ENCODE results near the gene SCML1. TPM values are rescaled to one million over a fixed set of nuclear protein-coding genes. Genes with fewer than 3 reads are reported as not detected.
"Not testable (repeated sequence)": the region's sequence is repeated elsewhere in the genome, so short reads cannot be mapped to it uniquely, and the experiment has no call there.

The SCML1 gene
- total RNA-seq, 1 experiment from 2014 or later, result 26.4 TPM

DNA sequence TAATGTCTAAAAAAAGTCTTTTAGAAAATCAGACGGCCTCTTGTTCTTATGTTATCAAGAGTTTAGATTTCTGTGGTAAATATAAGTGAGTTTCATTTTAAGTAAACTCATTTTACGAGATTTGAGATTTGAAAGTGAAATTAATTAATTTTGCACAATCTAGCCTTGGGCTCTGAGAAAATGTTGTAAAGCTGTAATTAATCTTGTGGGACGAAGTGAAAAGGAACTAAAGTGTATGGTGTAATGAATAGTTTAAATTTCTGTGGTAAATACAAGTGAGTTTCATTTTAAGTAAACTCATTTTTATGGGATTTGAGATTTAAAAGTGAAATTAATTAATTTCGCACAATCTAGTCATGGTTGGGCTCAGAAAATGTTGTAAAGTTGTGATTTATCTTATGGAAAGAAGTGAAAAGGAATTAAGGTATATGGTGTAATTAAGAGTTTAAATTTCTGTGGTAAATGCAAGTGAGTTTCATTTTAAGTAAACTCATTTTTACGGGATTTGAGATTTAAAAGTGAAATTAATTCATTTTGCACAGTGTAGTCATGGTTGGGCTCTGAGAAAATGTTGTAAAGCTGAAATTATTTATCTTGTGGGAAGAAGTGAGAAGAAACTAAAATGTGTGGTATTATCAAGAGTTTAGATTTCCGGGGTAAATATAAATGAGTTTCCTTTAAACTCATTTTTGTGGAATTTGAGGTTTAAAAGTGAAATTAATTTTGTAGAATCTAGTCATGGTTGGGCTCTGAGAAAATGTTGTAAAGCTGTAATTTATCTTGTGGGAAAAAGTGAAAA is 1.6 kb downstream of the SCML1 start:
- peak; percentile 4 for DNase-seq (ENCODE audit: low spot score)

DNA sequence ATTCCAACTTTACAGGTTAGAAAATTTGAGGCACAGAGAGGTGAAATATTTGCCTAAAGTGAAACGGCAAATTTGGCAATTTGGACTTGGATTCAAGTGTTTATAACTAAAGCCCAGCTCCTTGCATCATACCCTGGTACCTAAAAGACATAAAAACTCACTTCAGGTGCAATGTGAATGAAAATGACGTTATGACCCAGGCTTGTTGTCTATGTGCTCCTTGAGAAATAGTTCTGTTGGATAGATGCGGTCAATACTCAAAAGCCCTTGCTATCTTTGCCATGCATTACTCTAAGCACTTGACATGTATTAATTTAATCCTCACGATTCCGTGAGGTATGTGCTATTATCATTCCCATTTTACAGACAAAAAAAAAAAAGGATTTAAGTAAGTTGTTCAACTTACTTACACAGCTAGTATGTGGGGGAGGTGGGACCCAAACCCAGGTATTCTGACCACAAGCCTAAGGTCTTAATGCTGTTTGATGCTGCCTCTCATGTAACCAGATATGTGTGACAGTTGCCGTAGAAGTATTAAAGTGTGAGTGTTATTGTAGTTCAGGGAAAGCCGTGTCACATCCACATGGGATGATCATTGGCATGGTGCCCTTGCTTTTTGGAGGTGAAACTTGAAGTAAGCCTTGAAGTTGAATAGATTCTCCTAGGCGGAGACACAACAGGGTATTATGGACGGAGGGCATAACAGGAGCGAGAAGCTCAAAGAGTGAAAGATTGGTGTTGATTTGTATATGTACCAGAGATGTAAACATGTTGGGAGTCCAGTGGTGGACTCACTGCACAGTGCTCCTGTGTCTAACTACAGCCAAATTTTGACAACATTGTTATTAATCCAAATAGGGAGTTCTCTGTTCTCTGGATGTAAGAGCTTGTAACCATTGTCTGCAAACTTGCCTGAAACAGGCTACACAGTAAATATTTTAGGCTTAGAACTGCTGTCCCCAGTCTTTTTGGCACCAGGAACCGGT is 3.1 kb downstream of the SCML1 start:
- no peak for DNase-seq (ENCODE audit: low spot score)

DNA sequence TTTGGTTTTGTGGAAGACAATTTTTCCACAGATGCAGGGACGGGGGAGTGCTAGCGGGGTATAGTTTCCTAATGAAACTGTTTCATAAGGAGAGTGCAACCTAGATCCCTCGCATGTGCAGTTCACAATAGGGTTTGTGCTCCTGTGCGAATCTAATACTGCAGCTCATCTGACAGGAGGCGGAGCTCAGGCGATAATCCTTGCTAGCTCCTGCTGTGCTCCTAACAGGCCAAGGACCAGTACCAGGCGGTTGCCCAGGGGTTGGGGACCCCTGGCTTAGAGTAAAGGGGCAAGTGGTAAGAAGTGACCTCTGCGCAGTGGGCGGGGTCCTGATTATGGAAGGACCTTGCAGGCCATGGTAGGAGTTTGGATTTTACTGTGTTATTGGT is 3.8 kb downstream of the SCML1 start:
- DNase-seq (ENCODE audit: low spot score), result no peak

DNA sequence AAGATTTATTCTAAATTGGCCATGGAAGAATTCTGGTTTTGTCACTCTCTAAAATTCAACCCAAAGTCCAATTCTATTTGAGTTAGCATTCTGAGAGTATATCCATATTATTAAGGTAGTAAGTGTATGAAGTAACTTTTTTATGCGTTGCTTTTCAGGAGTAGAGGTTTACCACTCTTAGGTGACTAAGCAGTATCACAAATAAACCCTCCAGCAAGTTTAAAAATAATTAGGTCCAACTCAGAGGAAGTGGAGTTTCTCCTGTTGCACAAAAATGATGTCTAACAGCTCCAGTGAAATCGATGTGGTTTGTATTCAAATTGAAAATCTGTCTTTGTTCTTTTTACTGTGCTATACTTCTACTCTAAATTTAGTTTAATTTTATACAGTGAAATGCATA is 6.6 kb downstream of the SCML1 start:
- peak; percentile 21 for DNase-seq (ENCODE audit: low spot score)

DNA sequence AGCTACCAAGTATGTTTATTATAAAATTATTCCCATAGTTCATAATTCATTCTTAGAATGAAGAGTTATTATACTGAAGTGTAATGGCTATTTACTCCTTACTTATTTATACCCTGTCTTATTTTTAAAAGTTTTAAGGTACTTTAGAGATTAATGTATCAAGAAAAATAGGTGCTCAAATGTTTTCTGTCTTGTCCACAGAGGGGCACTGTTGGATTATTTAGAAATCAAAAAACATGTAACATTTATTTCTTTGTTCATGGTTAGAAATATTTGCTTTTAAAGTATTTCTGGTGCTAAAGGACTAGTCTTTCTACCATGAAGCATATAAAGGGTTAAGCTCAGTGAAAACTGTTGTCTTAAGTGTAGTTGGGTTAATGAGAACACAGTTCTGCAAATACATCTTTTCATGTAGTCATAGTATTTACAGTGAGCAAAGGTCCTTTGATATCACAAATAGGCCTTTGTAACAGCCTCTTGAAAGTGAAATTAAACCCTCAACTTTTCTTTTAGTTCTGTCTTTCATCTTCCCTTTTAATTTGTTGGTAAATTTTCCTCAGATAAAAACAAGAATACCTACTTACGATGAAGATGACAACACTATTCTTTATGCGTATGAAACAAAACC is 7.7 kb downstream of the SCML1 start:
- peak; percentile 6 for DNase-seq (ENCODE audit: low spot score)

DNA sequence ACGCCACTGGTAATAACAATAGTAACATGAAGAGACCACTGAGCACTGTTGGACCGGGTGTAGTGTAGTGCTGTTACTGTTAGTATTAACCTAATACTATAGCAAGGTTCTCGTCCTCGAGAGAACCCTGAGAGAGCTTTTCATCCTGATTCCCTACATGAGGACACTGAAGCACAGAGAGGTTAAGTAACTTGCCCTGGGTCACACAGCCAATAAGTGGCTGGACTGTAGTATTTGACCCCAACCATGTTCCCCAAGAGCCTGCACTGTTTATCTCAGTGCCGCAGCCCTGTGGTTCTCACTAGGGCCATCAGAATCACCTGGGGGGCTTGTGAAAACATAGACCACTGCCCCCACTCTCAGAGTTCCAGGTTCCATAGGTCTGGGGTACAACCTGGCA is 10.4 kb downstream of the SCML1 start:
- DNase-seq (ENCODE audit: low spot score), result no peak

DNA sequence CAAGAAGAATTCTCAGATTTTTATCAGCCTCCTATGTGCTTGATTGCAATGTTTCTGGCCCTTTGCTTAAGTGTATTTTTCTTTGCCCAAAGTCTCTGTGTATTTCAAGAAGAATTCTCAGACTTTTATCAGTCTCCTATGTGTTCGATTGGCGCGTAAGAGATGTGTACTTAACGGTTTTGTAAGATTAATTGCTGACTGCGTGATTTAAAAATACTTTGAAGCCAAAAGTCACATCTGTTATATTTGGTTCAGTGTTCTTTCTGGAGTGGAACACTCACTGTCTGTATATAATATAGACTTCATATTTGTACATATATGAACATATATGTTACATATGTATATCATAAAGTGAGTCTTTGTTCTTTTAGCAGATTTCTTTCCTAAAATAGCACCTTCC is 11.4 kb downstream of the SCML1 start:
- DNase-seq (ENCODE audit: low spot score), result no peak

DNA sequence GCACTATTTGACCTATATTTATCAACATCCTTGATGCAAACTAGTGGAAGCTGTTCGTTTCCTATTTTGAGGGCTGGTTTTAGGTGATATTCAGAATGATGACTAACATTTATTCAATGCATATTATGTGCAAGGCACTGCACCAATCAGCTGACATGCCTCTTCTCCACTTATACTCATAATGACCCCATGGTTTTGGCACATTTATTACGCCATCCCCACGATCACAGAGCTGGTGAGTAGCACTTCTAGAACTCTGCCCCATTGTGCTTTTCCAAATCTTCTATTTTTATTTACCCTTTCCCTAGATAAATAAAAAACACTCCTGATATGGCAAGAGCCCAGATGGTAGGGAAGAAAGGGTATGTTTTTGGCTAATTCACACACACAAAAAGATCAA is 13.1 kb downstream of the SCML1 start:
- DNase-seq (ENCODE audit: low spot score), result no peak

DNA sequence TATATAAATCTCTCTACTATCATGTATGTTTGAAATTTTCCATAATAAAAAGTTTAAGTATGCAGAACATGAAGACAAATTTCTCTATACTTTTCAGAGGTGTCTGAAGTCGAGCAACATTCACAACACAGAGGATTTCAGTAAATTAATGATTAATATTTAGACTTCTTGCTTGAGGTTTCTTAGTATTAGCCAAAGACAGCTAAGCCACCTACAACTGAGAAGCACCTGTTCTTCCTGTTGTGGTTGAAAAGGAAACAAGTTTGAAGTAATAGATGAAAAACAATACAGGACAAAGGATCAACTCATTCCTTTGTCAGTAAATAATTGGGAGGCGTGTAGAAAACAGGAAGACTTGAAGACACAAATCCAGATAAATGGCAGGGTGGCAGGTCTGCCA is 21.1 kb downstream of the SCML1 start:
- DNase-seq (ENCODE audit: low spot score), result no peak

DNA sequence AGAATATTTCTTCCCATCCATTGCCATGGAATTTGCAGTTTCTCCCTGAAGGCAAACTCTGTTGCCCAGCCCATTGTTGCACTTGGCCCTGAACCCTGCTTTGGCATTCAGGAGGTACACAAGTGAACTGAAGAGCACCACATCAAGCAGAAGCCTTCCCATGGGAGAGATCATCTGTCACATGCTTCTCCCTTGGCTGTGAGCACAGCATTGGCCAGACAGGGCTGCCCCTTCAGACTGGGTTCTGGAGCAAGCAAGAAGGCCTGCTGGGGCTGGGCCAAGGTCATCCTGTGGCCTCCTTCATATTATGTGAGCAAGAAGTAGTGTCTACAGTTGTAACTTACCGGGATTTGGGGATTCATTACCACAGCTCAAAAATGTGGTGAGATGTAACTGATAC is 22.7 kb downstream of the SCML1 start:
- DNase-seq (ENCODE audit: low spot score), result no peak

DNA sequence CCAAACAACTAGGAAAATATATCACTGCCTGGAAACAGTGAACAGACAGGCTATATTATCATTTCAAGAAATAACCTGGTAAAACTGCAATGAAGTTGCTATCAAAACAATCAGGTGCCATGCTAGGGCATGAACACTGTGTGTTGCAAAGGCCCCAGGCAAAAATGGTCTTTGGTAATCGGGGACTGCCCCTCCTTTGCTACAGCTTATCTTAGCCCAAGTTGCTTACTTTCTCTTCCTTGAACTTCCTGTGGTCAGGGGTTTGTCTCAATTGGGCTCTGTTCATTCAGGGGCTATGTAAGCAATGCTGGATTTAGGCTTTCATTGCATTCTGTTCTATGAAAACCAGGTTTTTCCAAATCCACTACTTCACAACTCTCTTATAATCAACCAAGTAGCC is 30.4 kb downstream of the SCML1 start:
- no peak for DNase-seq (ENCODE audit: low spot score)

DNA sequence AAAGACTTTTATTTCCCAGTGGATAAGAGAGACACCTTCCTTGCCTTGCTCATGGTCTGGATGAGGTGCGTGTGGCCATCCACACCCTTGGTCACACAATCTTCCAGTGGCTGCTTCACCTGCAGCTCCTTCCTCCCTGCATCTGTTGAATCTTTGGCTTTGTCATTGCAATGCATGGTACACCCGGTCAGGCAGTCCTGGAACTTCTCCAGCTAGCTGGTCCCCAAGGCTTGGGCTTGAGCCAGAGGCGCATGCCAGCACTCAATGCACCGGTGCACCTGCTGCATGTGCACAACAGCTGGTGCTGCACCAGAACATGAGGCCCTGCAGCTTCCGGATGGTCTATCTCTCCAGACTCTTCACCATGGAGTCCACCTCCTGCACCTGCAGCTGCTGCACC is 31.7 kb downstream of the SCML1 start:
- no peak for DNase-seq (ENCODE audit: low spot score)

DNA sequence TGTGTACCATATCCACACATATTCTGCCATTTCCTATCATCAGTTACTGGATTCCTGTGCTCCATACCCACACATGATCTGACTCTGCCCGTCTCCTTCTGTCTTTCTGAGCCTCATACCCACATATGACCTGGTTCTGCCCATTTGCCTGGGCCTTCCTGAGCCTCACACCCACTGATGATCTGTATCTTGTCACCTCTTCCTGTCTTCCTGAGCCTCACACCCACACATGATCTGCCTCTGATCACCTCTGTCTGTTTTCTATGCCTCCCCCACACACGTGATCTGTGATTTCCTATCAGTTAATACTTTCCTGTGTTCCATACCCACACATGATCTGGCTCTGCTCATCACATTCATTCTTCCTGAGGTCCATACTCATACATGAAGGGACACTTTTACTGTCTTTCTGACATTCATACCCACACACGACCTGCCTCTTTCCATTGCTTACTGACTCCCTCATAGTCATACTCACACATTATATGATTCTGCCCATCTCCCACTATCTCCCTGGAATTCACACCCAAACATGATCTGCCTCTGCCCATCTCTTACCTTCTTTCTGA is 32.5 kb downstream of the SCML1 start:
- DNase-seq (ENCODE audit: low spot score), result no peak

DNA sequence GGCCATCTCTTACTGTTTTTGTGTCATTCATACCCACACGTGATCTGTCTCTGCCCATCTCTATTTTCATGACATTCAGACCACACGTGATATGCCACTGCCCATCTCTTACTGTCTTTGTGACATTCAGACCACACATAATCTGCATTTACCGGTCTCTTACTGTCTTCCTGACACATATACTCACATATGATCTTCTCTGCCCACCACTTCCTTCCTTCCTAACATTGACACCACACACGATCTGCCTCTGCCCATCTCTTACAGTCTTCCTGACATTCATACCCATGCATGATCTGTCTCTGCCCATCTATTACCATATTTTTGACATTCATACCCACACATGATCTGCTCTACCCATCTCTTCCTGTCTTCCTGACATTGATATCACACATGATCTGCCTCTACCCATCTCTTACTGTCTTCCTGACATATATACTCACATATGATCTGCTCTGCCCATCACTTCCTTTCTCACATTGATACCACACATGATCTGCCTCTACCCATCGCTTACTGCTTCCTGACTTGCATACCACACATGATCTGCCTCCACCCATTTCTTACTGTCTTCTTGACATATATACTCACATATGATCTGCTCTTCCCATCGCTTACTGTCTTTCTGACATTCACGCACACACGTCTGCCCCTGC is 36.1 kb downstream of the SCML1 start:
- no peak for DNase-seq (ENCODE audit: low spot score)

DNA sequence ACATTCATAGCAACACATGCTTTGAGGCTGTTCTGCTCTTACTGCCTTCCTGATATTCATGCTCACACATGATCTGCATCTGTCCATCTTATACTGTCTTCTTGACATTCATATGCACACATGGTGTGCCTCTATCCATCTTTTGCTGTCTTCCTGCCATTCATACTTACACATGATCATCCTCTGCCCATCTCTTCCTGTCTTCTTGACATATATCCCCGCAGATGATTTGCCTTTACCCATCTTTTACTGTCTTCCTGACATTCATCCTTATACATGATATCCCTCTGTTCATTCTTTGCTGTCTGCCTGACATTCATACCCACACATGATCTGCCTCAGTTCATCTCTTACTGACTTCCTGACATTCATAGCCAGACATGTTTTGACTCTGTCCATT is 36.8 kb downstream of the SCML1 start:
- no peak for DNase-seq (ENCODE audit: low spot score)

DNA sequence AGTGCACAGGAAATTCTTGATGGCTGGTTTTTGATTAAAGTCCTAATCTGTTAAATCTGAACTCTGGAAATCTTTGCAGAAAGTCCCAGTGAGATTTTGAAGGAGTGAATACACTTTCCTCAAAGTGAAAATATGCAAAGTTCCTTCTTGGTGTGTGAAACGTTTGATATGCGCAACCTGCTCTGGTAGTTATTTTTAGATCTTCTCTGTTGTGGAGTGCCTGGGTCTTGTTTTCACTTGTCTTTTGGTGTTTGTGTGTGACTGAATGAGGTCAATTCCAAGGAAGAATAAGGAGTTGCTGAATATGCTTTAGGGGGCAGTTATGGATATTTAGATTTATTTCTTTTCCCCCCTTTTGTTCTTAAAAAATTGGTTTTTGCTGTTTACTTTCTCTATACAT is 41.7 kb downstream of the SCML1 start:
- no peak for DNase-seq (ENCODE audit: low spot score)

DNA sequence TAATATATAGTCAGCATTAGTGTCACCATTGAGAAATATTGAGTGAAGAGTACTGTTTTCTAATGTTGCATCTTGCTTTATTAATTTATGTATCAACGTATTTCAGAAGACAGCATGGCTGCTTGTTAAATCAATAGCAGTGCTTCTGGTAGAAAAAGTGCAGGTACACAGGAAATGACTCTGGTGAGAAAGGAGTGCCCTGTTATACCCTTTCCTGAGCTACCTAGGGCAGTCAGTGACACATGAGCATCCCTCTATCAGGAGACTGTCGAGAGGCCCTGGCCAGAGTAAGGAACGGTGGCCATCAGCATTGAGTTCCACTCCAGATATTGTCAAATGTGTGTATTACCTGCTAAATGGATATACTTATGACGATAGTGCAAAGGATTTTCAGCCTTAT is 42.1 kb downstream of the SCML1 start:
- DNase-seq (ENCODE audit: low spot score), result no peak

DNA sequence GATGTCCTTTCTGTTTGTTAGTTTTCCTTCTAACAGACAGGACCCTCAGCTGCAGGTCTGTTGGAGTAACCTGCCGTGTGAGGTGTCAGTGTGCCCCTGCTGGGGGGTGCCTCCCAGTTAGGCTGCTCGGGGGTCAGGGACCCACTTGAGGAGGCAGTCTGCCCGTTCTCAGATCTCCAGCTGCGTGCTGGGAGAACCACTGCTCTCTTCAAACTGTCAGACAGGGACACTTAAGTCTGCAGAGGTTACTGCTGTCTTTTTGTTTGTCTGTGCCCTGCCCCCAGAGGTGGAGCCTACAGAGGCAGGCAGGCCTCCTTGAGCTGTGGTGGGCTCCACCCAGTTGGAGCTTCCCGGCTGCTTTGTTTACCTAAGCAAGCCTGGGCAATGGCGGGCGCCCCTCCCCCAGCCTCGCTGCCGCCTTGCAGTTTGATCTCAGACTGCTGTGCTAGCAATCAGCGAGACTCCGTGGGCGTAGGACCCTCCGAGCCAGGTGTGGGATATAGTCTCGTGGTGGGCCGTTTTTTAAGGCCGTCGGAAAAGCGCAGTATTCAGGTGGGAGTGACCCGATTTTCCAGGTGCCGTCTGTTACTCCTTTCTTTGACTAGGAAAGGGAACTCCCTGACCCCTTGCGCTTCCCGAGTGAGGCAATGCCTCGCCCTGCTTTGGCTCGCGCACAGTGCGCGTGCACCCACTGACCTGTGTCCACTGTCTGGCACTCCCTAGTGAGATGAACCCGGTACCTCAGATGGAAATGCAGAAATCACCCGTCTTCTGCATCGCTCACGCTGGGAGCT is 49.5 kb downstream of the SCML1 start:
- DNase-seq (ENCODE audit: low spot score), result not testable (repeated sequence)

DNA sequence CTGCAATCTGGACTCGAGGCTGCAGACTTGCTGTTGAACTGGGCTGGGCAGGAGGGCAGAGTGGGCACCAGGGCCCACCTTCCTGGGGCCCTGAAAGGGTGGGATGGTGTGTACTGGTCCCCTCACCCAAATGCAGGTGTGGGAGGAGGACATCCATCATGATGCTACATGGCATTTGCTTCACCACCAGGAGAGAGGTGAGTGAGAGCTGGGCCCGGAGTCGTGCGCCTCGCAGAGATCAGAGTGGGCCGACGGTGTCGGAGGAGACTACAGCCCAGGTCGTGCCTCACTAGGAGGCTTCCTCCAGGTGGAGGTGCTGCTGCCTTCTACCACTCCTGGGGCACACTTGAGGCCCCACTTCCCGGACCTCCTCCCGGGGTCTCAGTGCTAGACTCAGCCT is 50.3 kb downstream of the SCML1 start:
- no peak for DNase-seq (ENCODE audit: low spot score)

DNA sequence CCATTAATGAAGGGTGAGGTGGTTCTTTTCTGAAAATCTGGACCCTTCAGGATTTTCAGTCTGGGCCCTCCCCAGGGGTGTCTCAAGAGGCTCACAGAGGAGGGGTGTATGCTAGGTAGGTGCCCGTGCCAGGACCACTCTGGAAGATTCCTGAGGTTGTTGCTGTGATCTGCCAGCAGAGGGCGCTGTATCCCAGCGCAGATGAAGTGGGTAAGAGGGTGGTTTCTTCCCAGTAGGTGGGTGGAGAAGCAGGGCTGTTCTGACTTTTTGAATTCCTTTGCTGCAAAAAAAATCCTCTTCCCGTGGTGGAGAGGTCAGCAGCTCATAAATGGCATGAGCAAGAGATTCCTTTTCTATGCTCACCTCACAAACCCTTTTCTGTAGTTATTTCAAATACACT is 51.1 kb downstream of the SCML1 start:
- DNase-seq (ENCODE audit: low spot score), result peak; percentile 39

All from A172 (cell line).